Measurements from ENCODE around the gene ACAD11. TPM values are rescaled to one million over a fixed set of nuclear protein-coding genes. Genes with fewer than 3 reads are reported as not detected.
"Not testable (repeated sequence)": the region's sequence is repeated elsewhere in the genome, so short reads cannot be mapped to it uniquely, and the experiment has no call there.

The ACAD11 gene
- total RNA-seq, 1 donor from 2014 or later = 18.9 TPM

DNA sequence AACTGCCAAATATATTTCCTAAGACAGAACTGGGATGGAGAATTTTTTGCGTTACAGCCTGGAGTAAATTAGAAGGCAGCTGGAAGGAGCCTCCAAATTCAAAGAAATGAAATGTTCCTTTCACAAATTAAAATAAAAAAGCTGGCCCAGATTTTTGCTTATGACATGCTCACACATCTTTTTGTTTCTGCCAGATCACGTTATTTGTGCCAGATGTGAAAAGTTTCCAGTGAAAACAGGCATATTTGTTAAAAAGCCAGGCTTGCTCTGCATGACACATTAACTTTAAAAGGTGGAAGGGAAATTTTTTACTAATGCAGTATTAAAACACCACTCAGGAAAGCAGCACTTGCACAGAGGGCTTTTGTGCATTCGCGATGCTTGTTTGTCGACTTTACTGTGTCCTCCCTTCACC is 85.8 kb downstream of the ACAD11 start:
- peaks cover 12% of the 10 kb centered on the region for H3K4me1 Mint-ChIP-seq
- no peaks in the 10 kb centered on the region for H3K27me3 Mint-ChIP-seq

DNA sequence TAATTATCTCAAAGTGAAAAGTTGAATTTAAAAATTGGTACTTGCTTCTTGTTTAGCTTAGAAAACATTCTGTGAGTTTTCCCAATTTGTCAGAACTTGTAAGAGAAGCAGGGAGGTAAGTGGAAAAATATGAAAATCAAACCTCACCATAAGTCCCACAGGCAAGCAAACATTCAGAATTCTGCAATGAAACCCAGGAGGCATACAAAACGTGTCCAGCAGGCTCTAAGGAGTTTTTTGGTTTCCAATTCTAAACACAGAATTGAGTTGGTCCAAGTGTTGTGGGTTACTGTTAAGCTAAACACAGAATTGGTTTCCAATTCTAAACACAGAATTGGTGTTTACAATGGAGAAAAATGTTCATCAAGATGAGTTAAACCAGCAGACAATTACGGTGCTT is 89.6 kb downstream of the ACAD11 start:
- H3K4me3 Mint-ChIP-seq = no peak overlapping the region
- H3K27ac Mint-ChIP-seq = peak overlapping the region; percentile 86
- peaks cover 18% of the 10 kb centered on the region for H3K4me1 Mint-ChIP-seq
- H3K36me3 Mint-ChIP-seq (ENCODE audit: low read depth) = peaks cover 39% of the 10 kb centered on the region
- H3K9me3 Mint-ChIP-seq = no peaks in the 10 kb centered on the region
- DNase-seq = no peak
- no peaks in the 10 kb centered on the region for H3K27me3 Mint-ChIP-seq
- intact Hi-C loops (cut with micrococcal nuclease) = no loop called here

More for the DNA sequence above, 85.8 kb downstream of the ACAD11 start:
- Mint-ChIP-seq H3K4me3 (no peak overlapping the region), H3K27ac (no peak overlapping the region), H3K36me3 (ENCODE audit: low read depth) (peaks cover 48% of the 10 kb centered on the region), H3K9me3 (no peaks in the 10 kb centered on the region)
- DNase-seq = no peak
- intact Hi-C loops (cut with micrococcal nuclease) = no loop called here

DNA sequence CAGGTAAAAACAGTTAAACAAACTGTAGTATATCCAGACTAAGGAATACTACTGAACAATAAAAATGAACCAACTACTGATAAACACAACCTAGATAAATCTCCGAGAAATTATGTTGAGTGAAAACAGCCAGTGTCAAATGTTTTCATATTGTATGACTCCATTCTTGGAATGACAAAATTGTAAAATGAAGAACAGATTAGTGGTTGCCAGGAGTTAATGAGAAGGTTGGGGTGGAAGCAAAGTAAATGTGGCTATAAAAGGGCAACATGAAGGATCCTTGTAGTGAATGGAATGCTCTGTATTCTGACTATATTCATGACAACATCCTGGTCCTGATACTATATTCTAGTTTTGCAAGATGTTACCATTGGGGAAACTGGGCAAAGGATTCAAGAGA is 90.0 kb downstream of the ACAD11 start:
- no peaks in the 10 kb centered on the region for H3K9me3 Mint-ChIP-seq
- peaks cover 18% of the 10 kb centered on the region for H3K4me1 Mint-ChIP-seq
- intact Hi-C loops (cut with micrococcal nuclease) = loop anchor here (1.0 kb wide), 2 partner anchors 19 to 33 kb away; no protein-coding TSS in a partner anchor
- no peak for DNase-seq
- peak overlapping the region; percentile 3 for H3K4me3 Mint-ChIP-seq
- H3K27ac Mint-ChIP-seq = peak overlapping the region; percentile 86
- peaks cover 42% of the 10 kb centered on the region for H3K36me3 Mint-ChIP-seq (ENCODE audit: low read depth)
- H3K27me3 Mint-ChIP-seq = no peaks in the 10 kb centered on the region

DNA sequence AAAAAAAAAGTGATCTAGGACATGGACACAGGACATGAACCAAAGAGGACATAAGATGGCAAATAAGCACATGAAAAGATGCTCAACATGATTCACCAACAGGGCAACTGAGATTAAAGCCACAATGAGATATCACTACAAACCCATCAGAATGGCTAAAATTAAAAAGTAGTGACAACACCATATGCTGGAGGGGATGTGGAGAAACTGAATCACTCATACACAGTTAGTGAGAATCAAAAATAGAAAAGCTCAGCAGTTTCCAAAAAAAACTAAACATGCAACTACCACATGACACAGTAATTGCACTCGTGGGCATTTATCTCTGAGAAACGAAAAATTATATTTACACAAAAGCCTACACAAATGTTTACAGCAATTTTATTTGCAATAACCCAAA is 90.5 kb downstream of the ACAD11 start:
- intact Hi-C loops (cut with micrococcal nuclease) = loop anchor here (1.0 kb wide), 2 partner anchors 19 to 33 kb away; no protein-coding TSS in a partner anchor
- Mint-ChIP-seq H3K27ac (peak overlapping the region; percentile 86), H3K4me1 (peaks cover 18% of the 10 kb centered on the region), H3K4me3 (peak overlapping the region; percentile 6), H3K27me3 (no peaks in the 10 kb centered on the region), H3K9me3 (no peaks in the 10 kb centered on the region), H3K36me3 (ENCODE audit: low read depth) (peaks cover 46% of the 10 kb centered on the region)
- no peak for DNase-seq

DNA sequence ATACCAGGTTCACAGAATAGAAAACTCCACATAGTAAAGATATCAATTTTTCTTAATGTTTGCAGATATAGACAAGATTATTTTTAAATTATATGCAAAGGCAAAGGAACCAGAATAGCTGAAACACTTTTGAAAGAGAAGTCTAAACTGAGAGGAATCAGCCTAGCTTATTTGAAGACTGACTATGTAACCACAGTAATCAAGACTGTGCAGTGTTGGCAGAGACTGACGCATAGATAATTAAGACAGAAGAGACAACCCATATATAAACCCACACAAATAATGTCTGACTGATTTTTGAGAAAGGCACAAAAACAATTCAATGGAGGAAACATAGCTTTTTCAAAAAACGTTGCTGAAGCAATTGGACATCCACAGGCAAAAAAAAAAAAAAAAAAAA is 91.2 kb downstream of the ACAD11 start:
- Mint-ChIP-seq H3K9me3 (no peaks in the 10 kb centered on the region), H3K27ac (peak overlapping the region; percentile 86), H3K4me1 (peaks cover 18% of the 10 kb centered on the region), H3K4me3 (no peak overlapping the region), H3K36me3 (ENCODE audit: low read depth) (peaks cover 48% of the 10 kb centered on the region), H3K27me3 (no peaks in the 10 kb centered on the region)
- intact Hi-C loops (cut with micrococcal nuclease) = no loop called here
- no peak for DNase-seq

DNA sequence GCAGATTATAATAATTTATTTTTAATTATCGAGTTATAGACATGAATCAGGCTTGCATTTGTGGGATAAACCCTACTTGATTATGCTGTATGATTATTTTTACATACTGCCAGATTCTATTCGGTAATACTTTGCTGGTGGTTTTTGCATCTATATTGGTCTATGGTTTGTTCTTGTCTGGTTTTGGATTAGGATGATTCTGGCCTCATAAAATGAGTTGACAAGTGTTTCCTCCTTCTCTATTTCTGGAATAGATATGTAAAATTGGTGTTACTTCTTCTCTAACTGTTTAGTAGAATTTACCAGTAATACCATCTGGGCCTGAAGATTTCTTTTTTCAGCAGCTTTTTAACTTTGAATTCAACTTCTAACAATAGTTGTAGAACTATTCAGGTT is 95.5 kb downstream of the ACAD11 start:
- H3K9me3 Mint-ChIP-seq = no peaks in the 10 kb centered on the region
- no peak overlapping the region for H3K27ac Mint-ChIP-seq
- H3K36me3 Mint-ChIP-seq (ENCODE audit: low read depth) = peaks cover 28% of the 10 kb centered on the region
- H3K4me3 Mint-ChIP-seq = no peak overlapping the region
- H3K27me3 Mint-ChIP-seq = no peaks in the 10 kb centered on the region
- H3K4me1 Mint-ChIP-seq = peaks cover 8% of the 10 kb centered on the region
- no peak for DNase-seq
- intact Hi-C loops (cut with micrococcal nuclease) = no loop called here

DNA sequence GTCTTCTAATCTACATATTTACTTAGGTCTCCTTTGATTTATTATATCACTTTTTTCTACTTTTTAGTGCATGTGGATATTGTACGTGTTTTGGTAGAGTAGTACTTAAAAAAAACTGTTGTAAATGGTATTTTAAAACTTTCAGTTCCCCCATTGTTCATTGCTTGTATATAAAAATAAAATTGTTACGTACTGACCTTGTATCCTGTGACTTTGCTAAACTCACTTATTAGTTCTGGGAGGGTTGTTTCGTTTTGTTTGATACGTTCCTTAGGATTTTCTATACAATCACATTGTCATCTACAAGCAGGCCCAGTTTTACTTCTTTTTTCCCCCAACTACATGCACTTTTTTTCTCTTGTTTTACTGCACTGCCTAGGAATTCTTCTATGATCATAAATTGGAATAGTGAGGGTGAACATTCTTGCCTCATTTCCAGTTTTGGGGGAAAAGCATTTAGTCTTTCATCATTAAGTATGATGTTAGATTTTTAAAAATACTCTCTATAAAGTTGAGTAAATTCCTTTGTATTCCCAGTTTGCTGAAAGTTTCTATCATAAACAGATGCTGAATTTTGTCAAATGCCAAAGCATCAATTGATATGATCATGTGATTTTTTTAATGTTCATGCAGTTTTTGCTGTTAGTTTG is 96.1 kb downstream of the ACAD11 start:
- no peak for DNase-seq
- H3K4me3 Mint-ChIP-seq = no peak overlapping the region
- peaks cover 5% of the 10 kb centered on the region for H3K4me1 Mint-ChIP-seq
- H3K27ac Mint-ChIP-seq = no peak overlapping the region
- H3K36me3 Mint-ChIP-seq (ENCODE audit: low read depth) = peaks cover 31% of the 10 kb centered on the region
- H3K27me3 Mint-ChIP-seq = no peaks in the 10 kb centered on the region
- no peaks in the 10 kb centered on the region for H3K9me3 Mint-ChIP-seq
- intact Hi-C loops (cut with micrococcal nuclease) = no loop called here

DNA sequence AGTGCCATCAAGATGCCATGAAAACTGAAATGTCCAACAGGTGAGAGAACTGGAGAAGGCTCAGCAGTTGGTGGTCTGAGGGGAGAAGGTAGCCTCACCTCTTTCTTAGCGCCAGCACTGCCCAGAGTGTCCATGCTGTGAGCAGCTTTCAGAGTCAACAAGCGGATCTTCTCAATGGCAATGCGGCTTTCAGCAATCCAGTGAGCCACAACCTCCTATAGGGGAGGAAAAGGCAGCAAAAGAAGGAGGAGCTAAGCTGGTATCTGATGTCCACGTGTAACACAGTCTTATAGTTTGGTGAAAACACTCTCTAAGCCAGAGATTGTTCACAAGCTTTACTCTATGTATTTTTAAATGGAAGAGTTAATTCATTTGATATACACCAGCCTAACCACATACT is 98.6 kb downstream of the ACAD11 start:
- Mint-ChIP-seq H3K9me3 (no peaks in the 10 kb centered on the region), H3K36me3 (ENCODE audit: low read depth) (peaks cover 30% of the 10 kb centered on the region)
- intact Hi-C loops (cut with micrococcal nuclease) = no loop called here

DNA sequence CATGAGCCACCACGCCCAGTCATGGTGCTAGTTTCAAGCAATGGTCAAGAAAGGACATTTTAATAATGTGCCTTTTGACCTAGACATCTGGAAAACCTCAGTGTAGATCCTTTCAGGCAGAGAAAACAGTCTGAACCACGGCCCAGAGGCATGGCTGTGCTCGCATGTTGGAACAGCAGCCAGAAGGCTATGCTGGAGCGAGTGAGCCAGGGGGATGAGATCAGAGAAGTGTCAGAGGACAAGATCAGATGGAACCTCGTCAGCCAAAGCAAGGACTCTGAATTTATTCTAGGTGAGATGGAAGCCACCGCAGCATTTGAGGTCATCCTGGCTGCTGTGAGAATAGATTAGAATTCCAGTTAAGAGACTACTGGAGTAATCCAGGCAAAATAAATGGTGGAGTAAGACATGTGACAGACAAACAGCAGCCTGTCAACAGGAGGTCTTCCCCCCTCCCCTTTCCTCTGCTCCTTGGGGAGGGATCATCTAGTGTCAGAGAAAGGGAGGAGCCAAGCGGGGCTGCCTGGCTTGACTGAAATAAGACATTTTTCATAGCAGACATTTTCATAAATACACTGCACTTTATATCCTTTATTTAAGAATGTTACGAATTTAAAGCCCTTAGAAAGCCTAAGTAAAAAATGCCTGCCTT is 103.0 kb downstream of the ACAD11 start:
- H3K4me3 Mint-ChIP-seq = no peak overlapping the region
- no peak overlapping the region for H3K27ac Mint-ChIP-seq
- H3K4me1 Mint-ChIP-seq = peaks cover 2% of the 10 kb centered on the region
- no peaks in the 10 kb centered on the region for H3K27me3 Mint-ChIP-seq
- H3K36me3 Mint-ChIP-seq (ENCODE audit: low read depth) = peaks cover 8% of the 10 kb centered on the region
- H3K9me3 Mint-ChIP-seq = no peaks in the 10 kb centered on the region
- DNase-seq = no peak
- intact Hi-C loops (cut with micrococcal nuclease) = no loop called here

More for the DNA sequence above, 98.6 kb downstream of the ACAD11 start:
- Mint-ChIP-seq H3K27ac (no peak overlapping the region), H3K4me3 (no peak overlapping the region), H3K4me1 (no peaks in the 10 kb centered on the region), H3K27me3 (no peaks in the 10 kb centered on the region)
- no peak for DNase-seq

DNA sequence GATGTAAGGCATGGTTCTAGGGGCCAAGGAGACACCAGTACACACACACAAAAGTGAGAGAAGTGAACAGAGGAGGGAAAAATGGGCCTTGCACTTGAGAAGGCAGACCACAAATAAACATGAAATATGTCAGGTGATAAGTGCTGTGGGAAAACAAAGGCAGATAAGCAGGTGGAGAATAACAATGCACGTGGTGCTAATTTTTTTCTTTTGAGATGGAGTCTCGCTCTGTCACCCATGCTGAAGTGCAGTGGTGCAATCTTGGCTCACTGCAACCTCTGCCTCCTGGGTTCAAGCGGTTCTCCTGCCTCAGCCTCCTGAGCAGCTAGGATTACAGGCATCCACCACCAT is 103.6 kb downstream of the ACAD11 start:
- DNase-seq; H3K36me3 Mint-ChIP-seq (ENCODE audit: low read depth): not testable (repeated sequence)

DNA sequence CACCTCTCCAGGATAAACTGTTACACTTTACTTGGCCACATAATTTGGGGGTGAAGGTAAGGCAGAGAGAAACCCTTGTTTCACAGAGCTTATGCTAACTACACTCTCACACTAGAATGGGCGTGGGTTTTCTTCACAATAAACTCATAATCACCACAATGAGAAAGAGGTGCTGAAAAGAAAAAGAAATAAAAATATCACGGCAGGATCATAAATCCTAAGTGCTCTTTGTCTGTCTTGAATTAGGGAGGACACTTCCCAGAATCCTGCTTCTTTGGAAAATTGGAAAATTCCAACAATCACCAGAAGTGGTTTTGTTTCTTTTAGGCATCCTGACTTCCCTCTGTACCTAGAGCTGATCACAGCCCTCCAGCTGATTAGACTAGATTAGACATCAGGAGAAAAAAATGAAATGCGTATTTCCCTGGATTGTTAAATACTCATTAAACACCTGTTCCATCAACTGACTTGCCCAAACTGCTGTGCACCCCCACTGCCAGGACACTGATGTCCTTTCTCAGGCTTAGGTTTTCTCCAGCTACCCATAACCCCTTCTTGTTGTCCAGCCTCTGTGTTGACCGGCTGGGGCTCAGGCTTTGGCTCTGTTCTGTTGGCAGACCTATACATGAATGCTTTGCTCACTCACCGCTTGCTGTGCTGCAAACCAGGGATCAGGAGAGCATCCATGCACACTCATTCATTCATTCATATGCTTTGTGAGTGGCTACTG is 104.1 kb downstream of the ACAD11 start:
- Mint-ChIP-seq H3K9me3 (no peaks in the 10 kb centered on the region), H3K4me1 (peaks cover 11% of the 10 kb centered on the region)
- intact Hi-C loops (cut with micrococcal nuclease) = no loop called here

More for the DNA sequence above, 103.6 kb downstream of the ACAD11 start:
- H3K4me1 Mint-ChIP-seq; H3K9me3 Mint-ChIP-seq; H3K4me3 Mint-ChIP-seq; H3K27me3 Mint-ChIP-seq; intact Hi-C loops (cut with micrococcal nuclease); H3K27ac Mint-ChIP-seq: not testable (repeated sequence)

DNA sequence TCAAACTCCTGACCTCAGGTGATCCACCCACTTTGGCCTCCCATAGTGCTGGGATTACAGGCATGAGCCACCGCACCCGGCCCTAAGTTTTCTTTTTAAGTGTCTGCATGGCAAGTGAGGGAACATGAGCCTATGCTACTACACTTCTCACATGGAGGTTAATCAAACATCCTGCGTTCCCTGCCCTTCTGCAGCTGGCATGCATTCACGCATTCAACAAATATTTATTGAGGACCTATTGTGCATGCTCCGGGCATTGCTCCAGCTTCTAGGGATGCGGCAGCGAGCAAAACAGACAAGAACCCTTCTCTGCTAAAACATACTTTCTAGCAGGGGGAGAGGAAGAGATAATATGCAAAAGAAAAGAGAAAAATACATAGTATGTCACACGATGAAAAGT is 105.2 kb downstream of the ACAD11 start:
- intact Hi-C loops (cut with micrococcal nuclease) = no loop called here
- no peak overlapping the region for H3K4me3 Mint-ChIP-seq
- no peaks in the 10 kb centered on the region for H3K27me3 Mint-ChIP-seq
- no peak for DNase-seq
- no peak overlapping the region for H3K27ac Mint-ChIP-seq
- H3K4me1 Mint-ChIP-seq = peaks cover 21% of the 10 kb centered on the region
- H3K36me3 Mint-ChIP-seq (ENCODE audit: low read depth) = peaks cover 9% of the 10 kb centered on the region
- H3K9me3 Mint-ChIP-seq = peaks cover 4% of the 10 kb centered on the region

More for the DNA sequence above, 104.1 kb downstream of the ACAD11 start:
- no peaks in the 10 kb centered on the region for H3K27me3 Mint-ChIP-seq
- DNase-seq = no peak
- no peak overlapping the region for H3K27ac Mint-ChIP-seq
- no peak overlapping the region for H3K4me3 Mint-ChIP-seq
- H3K36me3 Mint-ChIP-seq (ENCODE audit: low read depth) = peaks cover 6% of the 10 kb centered on the region

DNA sequence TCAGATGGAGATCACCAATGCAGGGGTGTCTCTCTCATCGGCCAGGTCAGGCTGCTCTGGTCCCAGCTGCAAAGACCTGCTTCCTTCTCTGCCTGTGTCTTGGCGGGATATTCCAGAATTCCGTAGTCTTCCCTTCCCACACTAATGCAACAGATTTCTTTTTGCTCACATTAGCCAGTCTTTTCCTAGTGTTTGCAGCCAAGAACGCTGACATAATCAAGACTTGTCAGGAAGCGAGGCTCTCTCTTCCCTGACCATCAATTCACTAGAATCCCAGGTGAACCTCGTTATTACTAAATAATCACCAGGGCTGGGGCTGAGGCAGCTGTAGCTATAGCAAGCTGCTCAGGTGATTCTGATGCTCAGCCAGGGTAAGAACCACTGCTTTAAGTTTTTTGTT is 105.8 kb downstream of the ACAD11 start:
- Mint-ChIP-seq H3K9me3 (peaks cover 7% of the 10 kb centered on the region), H3K4me1 (peaks cover 25% of the 10 kb centered on the region), H3K36me3 (ENCODE audit: low read depth) (peaks cover 8% of the 10 kb centered on the region), H3K27me3 (no peaks in the 10 kb centered on the region), H3K27ac (no peak overlapping the region), H3K4me3 (no peak overlapping the region)
- intact Hi-C loops (cut with micrococcal nuclease) = no loop called here
- DNase-seq = no peak

All from activated CD4-positive, alpha-beta T cell treated with anti-CD3 and anti-CD28 coated beads, Interleukin-2, amount 10 ng/mL, durations not matched to agents 24 days and 14 days (primary cell).